ENCODE measurements around the gene TPCN2.

TPCN2 gene

DNA sequence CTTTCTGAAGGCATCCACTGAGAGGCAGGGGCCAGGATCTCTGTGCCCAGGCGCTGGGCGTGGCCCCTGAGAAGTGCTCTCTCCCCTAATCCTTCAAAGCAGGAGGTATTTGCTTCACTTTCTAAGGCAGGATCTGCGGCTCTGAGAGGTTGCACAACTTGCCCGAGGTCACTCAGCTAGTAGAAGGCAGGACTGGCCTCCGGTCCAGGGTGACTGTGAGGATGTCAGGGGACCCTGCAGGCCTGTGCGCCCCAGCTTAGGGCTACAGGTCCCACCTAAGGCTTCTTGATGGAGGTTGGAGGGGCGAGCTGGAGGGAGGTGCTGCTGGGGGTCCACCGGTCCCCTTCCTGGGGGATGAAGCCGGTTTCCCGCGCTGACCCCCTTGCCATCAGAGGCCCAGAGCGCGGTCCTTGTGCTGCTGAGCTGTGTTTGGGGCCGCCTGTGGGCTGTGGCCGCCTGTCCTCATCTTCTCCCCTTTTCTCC is 108.0 kb downstream of the TPCN2 start:
- DNase-seq (ENCODE audit: low read depth), result no peak
- peak overlapping the region; percentile 55 for H3K4me3 ChIP-seq (ENCODE audit: low read depth, low read length)
- TF ChIP-seq, protein P1, sequence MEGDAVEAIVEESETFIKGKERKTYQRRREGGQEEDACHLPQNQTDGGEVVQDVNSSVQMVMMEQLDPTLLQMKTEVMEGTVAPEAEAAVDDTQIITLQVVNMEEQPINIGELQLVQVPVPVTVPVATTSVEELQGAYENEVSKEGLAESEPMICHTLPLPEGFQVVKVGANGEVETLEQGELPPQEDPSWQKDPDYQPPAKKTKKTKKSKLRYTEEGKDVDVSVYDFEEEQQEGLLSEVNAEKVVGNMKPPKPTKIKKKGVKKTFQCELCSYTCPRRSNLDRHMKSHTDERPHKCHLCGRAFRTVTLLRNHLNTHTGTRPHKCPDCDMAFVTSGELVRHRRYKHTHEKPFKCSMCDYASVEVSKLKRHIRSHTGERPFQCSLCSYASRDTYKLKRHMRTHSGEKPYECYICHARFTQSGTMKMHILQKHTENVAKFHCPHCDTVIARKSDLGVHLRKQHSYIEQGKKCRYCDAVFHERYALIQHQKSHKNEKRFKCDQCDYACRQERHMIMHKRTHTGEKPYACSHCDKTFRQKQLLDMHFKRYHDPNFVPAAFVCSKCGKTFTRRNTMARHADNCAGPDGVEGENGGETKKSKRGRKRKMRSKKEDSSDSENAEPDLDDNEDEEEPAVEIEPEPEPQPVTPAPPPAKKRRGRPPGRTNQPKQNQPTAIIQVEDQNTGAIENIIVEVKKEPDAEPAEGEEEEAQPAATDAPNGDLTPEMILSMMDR (IDR thresholded peaks at IDR 0.05; ENCODE audit: low read depth, low read length, missing control alignments), result no peak

GRCh38 chr11:69157156-69157821 is 108.6 kb downstream of the TPCN2 start:
- DNase-seq (ENCODE audit: low read depth), result no peak
- peak overlapping the region; percentile 55 for H3K4me3 ChIP-seq (ENCODE audit: low read depth, low read length)

DNA sequence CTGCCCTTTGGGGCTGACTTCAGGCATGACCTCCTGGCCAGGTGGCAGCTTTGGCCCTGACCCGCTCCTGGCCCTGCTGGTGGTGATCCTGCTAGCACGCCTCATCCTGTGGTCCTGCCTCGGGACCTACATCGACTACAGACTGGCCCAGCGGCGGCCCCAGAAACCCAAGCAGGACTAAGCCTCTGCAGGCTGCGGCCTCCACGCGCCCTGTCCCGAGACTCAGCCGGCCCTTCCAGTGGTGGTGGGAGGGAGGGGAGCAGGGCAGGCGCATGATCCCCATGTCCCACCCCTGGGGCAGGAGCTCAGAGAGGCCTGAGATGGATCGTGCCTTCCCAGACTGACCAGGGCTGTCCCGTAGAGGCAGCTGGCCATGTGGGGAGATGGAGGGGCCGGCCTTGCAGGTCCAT is 109.1 kb downstream of the TPCN2 start:
- TF ChIP-seq, protein P1 (IDR thresholded peaks at IDR 0.05; ENCODE audit: low read depth, low read length, missing control alignments), result no peak
- H3K4me3 ChIP-seq (ENCODE audit: low read depth, low read length), result no peak overlapping the region; the same call in 1 of the 2 replicates
- no peak for DNase-seq (ENCODE audit: low read depth)

More at GRCh38 chr11:69157156-69157821, 108.6 kb downstream of the TPCN2 start:
- TF ChIP-seq, protein P1 (IDR thresholded peaks at IDR 0.05; ENCODE audit: low read depth, low read length, missing control alignments), result no peak

- TF ChIP-seq, protein P1 (IDR thresholded peaks at IDR 0.05; ENCODE audit: low read depth, low read length, missing control alignments), result no peak
- no peak overlapping the region for H3K4me3 ChIP-seq (ENCODE audit: low read depth, low read length)
- no peak for DNase-seq (ENCODE audit: low read depth)
Observed at GRCh38 chr11:69158301-69159149, 109.8 kb downstream of the TPCN2 start.

- TF ChIP-seq, protein P1 (IDR thresholded peaks at IDR 0.05; ENCODE audit: low read depth, low read length, missing control alignments), result no peak
- no peak for DNase-seq (ENCODE audit: low read depth)
- H3K4me3 ChIP-seq (ENCODE audit: low read depth, low read length), result no peak overlapping the region
Observed at GRCh38 chr11:69159150-69159852, 110.6 kb downstream of the TPCN2 start.

- H3K4me3 ChIP-seq (ENCODE audit: low read depth, low read length), result no peak overlapping the region
- TF ChIP-seq, protein P1 (IDR thresholded peaks at IDR 0.05; ENCODE audit: low read depth, low read length, missing control alignments), result no peak
- no peak for DNase-seq (ENCODE audit: low read depth)
Observed at GRCh38 chr11:69160296-69161116, 111.8 kb downstream of the TPCN2 start.
